ENCODE data around the gene NT5C2.

- TF ChIP-seq POLR2A (IDR thresholded peaks at IDR 0.05): no peak
- TF ChIP-seq, protein P1, sequence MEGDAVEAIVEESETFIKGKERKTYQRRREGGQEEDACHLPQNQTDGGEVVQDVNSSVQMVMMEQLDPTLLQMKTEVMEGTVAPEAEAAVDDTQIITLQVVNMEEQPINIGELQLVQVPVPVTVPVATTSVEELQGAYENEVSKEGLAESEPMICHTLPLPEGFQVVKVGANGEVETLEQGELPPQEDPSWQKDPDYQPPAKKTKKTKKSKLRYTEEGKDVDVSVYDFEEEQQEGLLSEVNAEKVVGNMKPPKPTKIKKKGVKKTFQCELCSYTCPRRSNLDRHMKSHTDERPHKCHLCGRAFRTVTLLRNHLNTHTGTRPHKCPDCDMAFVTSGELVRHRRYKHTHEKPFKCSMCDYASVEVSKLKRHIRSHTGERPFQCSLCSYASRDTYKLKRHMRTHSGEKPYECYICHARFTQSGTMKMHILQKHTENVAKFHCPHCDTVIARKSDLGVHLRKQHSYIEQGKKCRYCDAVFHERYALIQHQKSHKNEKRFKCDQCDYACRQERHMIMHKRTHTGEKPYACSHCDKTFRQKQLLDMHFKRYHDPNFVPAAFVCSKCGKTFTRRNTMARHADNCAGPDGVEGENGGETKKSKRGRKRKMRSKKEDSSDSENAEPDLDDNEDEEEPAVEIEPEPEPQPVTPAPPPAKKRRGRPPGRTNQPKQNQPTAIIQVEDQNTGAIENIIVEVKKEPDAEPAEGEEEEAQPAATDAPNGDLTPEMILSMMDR (IDR thresholded peaks at IDR 0.05): no peak
Measured at GRCh38 chr10:103066141-103067098, 126.7 kb downstream of the NT5C2 start.
